A673 (cell line): ENCODE data around the gene DPH1. TPM values are rescaled to one million over a fixed set of nuclear protein-coding genes. Genes with fewer than 3 reads are reported as not detected.

Experiments
- BruUV-seq: library from RNA; stranded (reverse); fragments of 400-500 nt; replicated peaks from 2 replicates; lab custom pipeline; 2021; lab: Mats Ljungman, UMichigan
- CTCF ChIA-PET: fragments of 300-600 bp; sonication (Branson Sonifier 250); formaldehyde crosslinking; loops from one replicate; lab custom pipeline; 2022; ENCODE audit warnings: antibody characterized with exemption; lab: Charles Lee
- POLR2A ChIA-PET: fragments of 300-600 bp; sonication (Branson Sonifier 250); formaldehyde crosslinking; loops from one replicate; lab custom pipeline; 2022; ENCODE audit warnings: antibody characterized with exemption; ENCODE audit not compliant: low non-redundant PET; lab: Charles Lee
- DNase-seq: peaks from one replicate; pipeline ENCODE4 v3.0.0-alpha.2; 2015; ENCODE audit warnings: low spot score
- H3K27ac ChIP-seq: fragments of 200-600 bp; sonication (generic); 2 replicates; pipeline ENCODE4 v1.5.1; 2016; ENCODE audit warnings: mixed run types, low read depth, mild to moderate bottlenecking, mixed read lengths, antibody characterized with exemption, low read length; ENCODE audit not compliant: poor library complexity, severe bottlenecking
- H3K27me3 ChIP-seq: fragments of 200-600 bp; sonication (generic); replicated peaks from 2 replicates; pipeline ENCODE4 v1.6.1; 2017; ENCODE audit warnings: mixed run types, low read depth, mild to moderate bottlenecking, mixed read lengths, antibody characterized with exemption, low read length; ENCODE audit not compliant: insufficient read depth, poor library complexity
- H3K36me3 ChIP-seq: fragments of 200-600 bp; sonication (generic); 2 replicates; pipeline ENCODE4 v1.6.1; 2016; ENCODE audit warnings: mixed run types, mild to moderate bottlenecking, mixed read lengths, antibody characterized with exemption, low read length; ENCODE audit not compliant: insufficient read depth, poor library complexity, severe bottlenecking
- H3K4me1 ChIP-seq: fragments of 200-600 bp; sonication (generic); 2 replicates; pipeline ENCODE4 v1.6.1; 2017; ENCODE audit warnings: mixed run types, mild to moderate bottlenecking, mixed read lengths, antibody characterized with exemption, low read length; ENCODE audit not compliant: insufficient read depth, poor library complexity, severe bottlenecking
- H3K4me3 ChIP-seq: fragments of 200-600 bp; sonication (generic); 2 replicates; pipeline ENCODE4 v1.5.1; 2016; ENCODE audit warnings: low read depth, mixed run types, mild to moderate bottlenecking, mixed read lengths, low read length; ENCODE audit not compliant: poor library complexity, severe bottlenecking
- H3K9me3 ChIP-seq: fragments of 200-600 bp; sonication (generic); 2 replicates; pipeline ENCODE4 v1.6.1; 2016; ENCODE audit warnings: mixed run types, low read depth, mild to moderate bottlenecking, mixed read lengths, antibody characterized with exemption, low read length; ENCODE audit not compliant: poor library complexity, severe bottlenecking
- EZH2 ChIP-seq: fragments of 200-600 bp; sonication (generic); IDR thresholded peaks from 2 replicates; pipeline ENCODE4 v1.6.1; 2017; ENCODE audit warnings: borderline replicate concordance, low read depth, mild to moderate bottlenecking, mixed read lengths, antibody characterized with exemption, low read length; ENCODE audit not compliant: poor library complexity, severe bottlenecking
- intact Hi-C: fragments of 100-400 bp; cut with micrococcal nuclease; formaldehyde crosslinking; loops from one replicate; pipeline ENCODE4 v1.10.0; 2022; ENCODE audit not compliant: unreplicated experiment
- total RNA-seq: library from RNA; stranded (reverse); gene quantifications from 2 replicates; pipeline ENCODE4 v1.2.3, GENCODE V29; 2021
- TF ChIP-seq, protein P1 (sequence below): fragments of 300-800, 200-600 bp; sonication (generic); conservative IDR thresholded peaks from 2 replicates; pipeline ENCODE4 v1.5.1; 2017; ENCODE audit warnings: low read depth, mild to moderate bottlenecking, antibody characterized with exemption, low read length, moderate library complexity, mixed read lengths

The DPH1 gene
- total RNA-seq, 1 experiment from 2014 or later, result 51.1 TPM

DNA sequence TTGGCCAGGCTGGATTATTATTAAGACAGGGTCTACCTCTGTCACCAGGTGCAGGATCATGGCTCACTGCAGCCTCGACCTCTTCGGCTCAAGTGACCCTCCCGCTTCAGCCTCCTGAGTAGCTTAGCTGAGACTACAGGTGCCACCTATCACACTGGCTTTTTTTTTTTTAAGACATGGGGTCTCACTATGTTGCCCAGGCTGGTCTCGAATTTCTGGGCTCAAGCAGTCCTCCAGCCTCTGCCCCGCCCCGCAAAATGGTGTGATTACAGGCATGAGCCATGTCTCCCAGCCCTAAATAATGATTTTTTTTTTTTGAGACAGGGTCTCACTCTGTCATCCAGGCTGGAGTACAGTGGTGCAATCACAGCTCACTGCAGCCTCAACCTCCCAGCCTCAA is 17.6 kb downstream of the DPH1 start:
- intact Hi-C loops, result no loop called here
- Histone ChIP-seq H3K27me3 (no peaks in the 10 kb centered on the region), H3K4me3 (no peak overlapping the region), H3K27ac (no peak overlapping the region), H3K36me3 (peaks cover 15% of the 10 kb centered on the region), H3K4me1 (peaks cover 11% of the 10 kb centered on the region), H3K9me3 (no peaks in the 10 kb centered on the region)
- DNase-seq, result no peak
- POLR2A ChIA-PET, result no interaction called here
- BruUV-seq, result no TSS peak
- TF ChIP-seq EZH2, result no peak
- TF ChIP-seq, protein P1, sequence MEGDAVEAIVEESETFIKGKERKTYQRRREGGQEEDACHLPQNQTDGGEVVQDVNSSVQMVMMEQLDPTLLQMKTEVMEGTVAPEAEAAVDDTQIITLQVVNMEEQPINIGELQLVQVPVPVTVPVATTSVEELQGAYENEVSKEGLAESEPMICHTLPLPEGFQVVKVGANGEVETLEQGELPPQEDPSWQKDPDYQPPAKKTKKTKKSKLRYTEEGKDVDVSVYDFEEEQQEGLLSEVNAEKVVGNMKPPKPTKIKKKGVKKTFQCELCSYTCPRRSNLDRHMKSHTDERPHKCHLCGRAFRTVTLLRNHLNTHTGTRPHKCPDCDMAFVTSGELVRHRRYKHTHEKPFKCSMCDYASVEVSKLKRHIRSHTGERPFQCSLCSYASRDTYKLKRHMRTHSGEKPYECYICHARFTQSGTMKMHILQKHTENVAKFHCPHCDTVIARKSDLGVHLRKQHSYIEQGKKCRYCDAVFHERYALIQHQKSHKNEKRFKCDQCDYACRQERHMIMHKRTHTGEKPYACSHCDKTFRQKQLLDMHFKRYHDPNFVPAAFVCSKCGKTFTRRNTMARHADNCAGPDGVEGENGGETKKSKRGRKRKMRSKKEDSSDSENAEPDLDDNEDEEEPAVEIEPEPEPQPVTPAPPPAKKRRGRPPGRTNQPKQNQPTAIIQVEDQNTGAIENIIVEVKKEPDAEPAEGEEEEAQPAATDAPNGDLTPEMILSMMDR, result no peak
- CTCF ChIA-PET, result no interaction called here

DNA sequence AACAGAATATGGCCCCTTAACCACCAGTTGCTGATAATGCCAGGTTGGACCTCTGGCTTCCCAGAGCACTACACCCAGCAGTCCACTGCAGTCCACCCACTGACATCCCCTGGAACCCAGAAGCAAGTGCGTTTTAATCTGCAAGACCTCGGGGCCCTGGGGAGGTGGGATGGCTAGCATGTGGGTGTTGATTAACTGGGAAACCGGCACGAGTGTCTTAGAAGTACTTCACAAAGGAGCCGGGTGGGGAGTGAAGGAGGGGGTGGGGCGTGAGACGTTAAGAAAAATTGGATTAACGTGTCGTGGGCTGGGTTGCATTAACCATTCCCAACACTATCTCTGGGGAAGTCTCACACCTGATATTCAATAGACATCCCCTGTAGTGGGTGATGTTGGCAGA is 18.9 kb downstream of the DPH1 start:
- BruUV-seq, result no TSS peak
- ChIA-PET CTCF (no interaction called here), POLR2A (no interaction called here)
- no peaks in the 10 kb centered on the region for H3K9me3 ChIP-seq
- no peaks in the 10 kb centered on the region for H3K27me3 ChIP-seq
- TF ChIP-seq, protein P1, result no peak
- TF ChIP-seq EZH2, result no peak
- peaks cover 5% of the 10 kb centered on the region for H3K36me3 ChIP-seq
- H3K4me3 ChIP-seq, result peak overlapping the region; percentile 96
- intact Hi-C loops, result no loop called here
- H3K4me1 ChIP-seq, result peaks cover 5% of the 10 kb centered on the region
- no peak for DNase-seq
- peak overlapping the region; percentile 85 for H3K27ac ChIP-seq

DNA sequence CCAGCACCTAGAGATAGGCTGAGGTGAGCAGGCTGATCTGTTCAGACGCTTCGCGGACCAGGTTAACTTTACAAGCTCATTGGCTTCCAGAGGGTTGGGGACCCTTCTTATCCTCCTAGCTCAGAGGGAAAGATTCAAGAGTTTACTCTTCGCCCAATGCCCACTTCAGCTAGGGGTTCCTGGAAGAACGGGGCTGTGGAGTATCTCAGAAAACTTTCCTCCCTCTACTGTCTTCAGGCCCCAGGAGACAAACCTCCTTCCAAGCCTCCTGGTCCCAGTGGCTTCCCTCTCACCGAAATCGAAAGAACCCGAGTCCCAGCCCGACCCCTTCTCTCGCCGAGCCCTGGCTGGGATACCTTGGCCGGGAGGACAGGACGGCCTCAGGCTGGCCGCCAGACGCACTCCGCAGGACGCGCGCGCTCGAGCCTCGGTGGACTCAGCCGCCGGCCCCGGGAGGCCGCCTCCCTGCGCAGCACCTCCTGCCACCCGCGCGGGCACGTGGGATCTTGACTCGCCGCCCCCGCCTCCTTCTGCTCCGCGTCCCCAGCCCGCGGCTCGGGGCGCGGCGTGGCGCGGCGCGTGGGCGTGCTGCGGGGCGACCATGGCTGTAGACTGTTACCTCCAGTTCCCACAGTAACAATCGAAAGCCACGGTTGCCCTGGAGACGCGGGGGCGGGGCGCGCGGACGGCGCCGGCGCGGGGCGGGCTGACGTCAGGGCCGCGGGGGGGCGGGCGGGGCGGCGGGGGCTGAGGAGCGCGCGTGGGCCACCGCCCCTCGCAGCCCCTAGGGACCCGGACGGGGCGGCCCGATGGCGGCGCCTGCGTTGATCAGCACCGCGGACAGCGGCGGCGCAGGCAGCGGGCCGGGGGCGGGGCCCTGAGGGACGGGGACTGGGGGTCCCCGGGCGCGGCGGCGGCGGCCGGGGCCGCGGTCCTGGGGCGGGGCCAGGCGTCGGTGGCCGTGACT is 19.7 kb downstream of the DPH1 start:
- Histone ChIP-seq H3K27ac (peak overlapping the region; percentile 85), H3K36me3 (no peaks in the 10 kb centered on the region)
- intact Hi-C loops, result no loop called here

More for the DNA sequence above, 19.7 kb downstream of the DPH1 start:
- BruUV-seq, result no TSS peak
- H3K9me3 ChIP-seq, result no peaks in the 10 kb centered on the region
- TF ChIP-seq EZH2, result no peak
- TF ChIP-seq, protein P1, result no peak
- DNase-seq, result peak; percentile 91
- ChIA-PET POLR2A (interaction anchor here (0.6 kb wide), 1 partner anchor 353 kb away, joined by 3 read pairs; no protein-coding TSS in a partner anchor), CTCF (no interaction called here)
- peaks cover 7% of the 10 kb centered on the region for H3K4me1 ChIP-seq
- H3K27me3 ChIP-seq, result no peaks in the 10 kb centered on the region
- peak overlapping the region; percentile 96 for H3K4me3 ChIP-seq
